Fibroblast of villous mesenchyme (primary cell): ENCODE measurements around the gene ATP8A1. TPM values are rescaled to one million over a fixed set of nuclear protein-coding genes. Genes with fewer than 3 reads are reported as not detected.

ENCODE experiments used
- DNase-seq: peaks from one replicate; pipeline ENCODE4 v3.0.0-alpha.2; 2010; ENCODE audit warnings: low read depth
- H3K4me3 ChIP-seq: 2 replicates; pipeline ENCODE4 v1.5.1; 2011; ENCODE audit warnings: low read depth, mild to moderate bottlenecking, low read length
- total RNA-seq: library from RNA; depleted of rRNA; stranded (reverse); fragments of >200 nt; gene quantifications from 2 replicates; pipeline ENCODE4 v1.2.3, GENCODE V29; 2012
- TF ChIP-seq, protein P1 (sequence below): IDR thresholded peaks from 2 replicates; pipeline ENCODE4 v1.5.1; 2012; ENCODE audit warnings: low read depth, mild to moderate bottlenecking, low read length; ENCODE audit not compliant: insufficient read depth

ATP8A1 gene
- total RNA-seq, 1 donor, result 0.86 TPM

DNA sequence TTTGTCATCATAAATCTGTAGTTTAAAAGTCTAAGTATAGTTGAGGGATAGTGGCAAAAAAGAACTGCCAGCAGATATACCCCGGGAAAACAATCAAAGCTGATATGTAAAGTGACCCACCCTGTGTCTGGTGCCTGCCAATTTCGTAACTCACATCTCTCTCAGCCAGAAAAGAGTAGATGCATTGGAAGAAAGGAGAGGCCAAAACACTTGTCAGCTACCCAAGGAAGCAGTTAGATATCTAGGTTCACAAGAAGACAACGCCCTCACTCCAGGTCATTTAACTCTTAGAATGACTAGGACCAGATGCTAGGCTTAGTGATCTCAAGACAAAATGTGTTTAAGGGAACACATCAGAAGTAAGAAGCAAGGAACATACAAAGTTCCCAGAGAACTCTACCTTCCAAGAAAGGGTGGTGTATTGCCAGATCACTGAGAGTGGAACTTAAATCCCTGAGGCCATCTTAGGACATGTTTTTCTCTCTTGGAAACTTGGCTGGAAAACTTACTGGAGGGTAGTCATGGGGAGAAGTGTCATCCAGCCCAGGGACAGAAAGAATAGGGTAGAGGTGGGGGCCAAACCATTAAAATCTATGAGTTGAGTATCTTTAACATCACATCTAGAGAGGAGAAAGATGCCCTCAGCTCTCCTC is 133.7 kb downstream of the ATP8A1 start:
- TF ChIP-seq, protein P1, sequence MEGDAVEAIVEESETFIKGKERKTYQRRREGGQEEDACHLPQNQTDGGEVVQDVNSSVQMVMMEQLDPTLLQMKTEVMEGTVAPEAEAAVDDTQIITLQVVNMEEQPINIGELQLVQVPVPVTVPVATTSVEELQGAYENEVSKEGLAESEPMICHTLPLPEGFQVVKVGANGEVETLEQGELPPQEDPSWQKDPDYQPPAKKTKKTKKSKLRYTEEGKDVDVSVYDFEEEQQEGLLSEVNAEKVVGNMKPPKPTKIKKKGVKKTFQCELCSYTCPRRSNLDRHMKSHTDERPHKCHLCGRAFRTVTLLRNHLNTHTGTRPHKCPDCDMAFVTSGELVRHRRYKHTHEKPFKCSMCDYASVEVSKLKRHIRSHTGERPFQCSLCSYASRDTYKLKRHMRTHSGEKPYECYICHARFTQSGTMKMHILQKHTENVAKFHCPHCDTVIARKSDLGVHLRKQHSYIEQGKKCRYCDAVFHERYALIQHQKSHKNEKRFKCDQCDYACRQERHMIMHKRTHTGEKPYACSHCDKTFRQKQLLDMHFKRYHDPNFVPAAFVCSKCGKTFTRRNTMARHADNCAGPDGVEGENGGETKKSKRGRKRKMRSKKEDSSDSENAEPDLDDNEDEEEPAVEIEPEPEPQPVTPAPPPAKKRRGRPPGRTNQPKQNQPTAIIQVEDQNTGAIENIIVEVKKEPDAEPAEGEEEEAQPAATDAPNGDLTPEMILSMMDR, result no peak
- no peak overlapping the region for H3K4me3 ChIP-seq
- no peak for DNase-seq

DNA sequence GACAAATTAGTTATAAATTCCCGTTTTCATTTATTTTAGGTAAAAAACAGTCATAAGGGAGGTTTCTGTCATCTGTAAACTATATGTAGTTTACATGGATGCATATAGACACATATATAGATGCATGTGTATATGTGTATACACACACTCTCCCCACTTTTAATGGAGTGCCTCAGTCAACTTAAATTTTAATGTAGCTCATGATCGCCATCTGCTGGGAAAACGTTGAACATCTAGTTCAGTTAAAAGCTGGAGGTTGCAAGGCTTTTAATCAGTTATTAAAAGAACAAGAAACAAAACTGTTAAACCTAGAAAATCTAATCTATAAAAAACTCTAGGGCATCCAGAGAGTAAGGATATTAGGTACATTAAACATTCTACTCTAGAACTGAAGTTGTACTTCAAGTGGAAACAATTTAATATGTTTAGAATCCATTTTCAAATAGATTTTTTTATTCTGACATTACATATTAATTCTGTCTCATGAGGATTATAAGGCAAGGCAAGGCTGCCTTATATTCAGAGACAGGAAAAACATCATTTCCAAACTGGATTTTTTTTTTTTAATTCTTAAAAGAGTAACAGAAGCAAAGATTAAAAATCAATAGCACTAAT is 137.0 kb downstream of the ATP8A1 start:
- DNase-seq, result peak; percentile 55
- no peak overlapping the region for H3K4me3 ChIP-seq
- TF ChIP-seq, protein P1, result peak; percentile 54

DNA sequence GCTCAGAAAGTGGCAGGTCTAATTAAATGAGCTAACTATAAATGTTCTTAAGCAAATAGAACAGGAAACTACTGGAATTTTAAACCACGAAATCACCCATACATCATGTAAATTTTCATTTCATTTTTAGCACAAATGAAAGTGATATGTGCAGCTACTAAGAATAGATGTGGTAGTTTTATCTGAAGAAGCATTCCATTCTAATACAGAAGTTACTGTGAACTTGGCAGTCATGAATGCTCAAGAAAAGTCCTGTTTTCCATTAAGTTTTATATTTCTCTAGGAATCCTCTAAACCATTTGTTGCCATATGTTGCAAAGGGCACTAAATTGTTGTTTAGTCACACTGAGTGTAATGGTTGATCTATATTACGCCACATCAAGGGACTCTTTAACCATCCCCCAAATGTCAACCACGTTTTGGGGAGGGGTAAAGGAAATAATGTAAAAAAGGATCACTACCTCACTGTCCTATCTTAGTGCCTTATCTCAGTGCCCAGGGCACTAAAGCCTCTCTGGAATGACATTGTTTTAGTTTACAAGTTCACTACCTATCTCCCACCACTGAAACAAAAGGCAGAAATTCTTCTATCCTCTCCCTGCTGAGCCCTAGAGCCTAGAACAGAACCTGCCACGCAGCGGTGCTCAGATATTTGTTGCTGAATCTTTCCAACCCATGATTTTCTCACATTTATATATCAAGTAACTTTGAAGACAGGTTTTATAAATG is 141.6 kb downstream of the ATP8A1 start:
- no peak overlapping the region for H3K4me3 ChIP-seq
- TF ChIP-seq, protein P1, result no peak
- DNase-seq, result no peak

DNA sequence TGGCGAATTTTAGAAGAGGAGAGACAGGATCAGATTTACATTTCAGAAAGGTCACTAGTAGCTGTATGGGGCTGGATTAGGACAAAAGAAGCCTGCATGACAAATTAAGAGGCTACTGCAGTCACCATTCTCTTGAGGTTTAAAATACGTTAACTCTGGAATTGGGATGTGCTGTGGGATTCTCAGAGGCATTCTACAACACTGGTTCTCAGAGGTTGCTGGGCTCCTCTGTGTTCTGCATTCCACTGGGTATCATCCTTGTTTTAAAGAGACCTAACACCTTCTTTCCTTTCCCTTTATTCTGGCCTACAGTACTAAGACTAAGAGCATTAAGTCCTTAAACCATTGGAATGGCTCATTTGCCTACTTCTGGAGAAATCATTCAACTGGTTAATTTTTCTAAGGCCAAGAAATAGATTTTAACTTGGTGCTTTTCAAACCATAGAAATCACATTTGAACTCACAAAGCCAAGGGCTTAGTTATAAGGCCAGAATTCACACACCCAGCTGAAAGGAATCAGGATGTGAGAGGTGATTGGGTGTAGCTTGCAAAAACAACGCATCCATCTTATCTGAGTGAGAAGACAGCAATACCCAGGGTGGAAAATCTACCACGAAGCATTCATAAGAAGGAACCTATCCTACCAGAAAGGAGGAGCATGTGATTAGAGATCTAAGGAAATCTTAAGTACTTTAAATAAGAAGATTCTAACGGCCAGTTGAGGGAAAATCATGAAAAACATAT is 143.0 kb downstream of the ATP8A1 start:
- H3K4me3 ChIP-seq, result no peak overlapping the region
- DNase-seq, result no peak
- TF ChIP-seq, protein P1, result no peak

DNA sequence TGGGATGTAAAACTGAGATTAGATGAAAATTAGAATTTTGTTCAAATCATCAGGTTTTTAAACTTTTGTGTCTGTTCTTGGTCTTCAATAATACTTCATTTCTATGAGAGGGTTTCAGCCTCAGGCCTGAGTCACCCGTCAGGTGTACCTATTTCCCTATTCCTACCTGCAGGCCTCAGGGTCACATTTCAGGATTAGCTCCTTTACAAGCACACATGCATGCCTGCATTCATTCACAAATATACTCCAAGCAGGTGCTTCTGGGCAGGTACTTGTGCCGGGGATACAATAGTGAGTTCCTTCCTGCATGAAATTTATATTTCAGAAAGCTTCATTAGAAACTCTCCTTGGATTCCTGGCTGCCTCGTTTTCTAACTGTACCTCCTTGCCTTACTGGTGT is 144.7 kb downstream of the ATP8A1 start:
- TF ChIP-seq, protein P1, result no peak
- no peak for DNase-seq
- H3K4me3 ChIP-seq, result no peak overlapping the region

DNA sequence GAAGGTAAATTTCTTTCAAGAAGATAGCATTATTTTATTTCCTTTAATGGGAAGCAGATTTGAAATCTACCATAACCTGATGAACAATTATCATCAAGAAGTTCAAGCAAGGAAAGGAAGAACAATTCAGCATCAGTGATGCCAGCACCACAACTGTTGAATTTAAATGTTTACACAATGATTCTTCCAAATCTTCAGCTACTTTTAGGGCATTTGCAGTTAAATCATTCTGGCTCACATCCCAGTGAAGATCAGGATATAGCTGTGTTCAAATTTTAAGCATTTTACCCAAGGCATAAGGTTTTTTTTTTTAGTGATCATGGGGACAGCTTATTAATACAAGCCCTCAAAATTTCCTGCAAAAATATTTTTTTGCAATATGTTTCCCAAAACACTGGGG is 146.7 kb downstream of the ATP8A1 start:
- H3K4me3 ChIP-seq, result no peak overlapping the region
- TF ChIP-seq, protein P1, result no peak
- DNase-seq, result no peak
